Choroid plexus epithelial cell (primary cell): ENCODE data around the gene ZNF358.

Experiments used
- DNase-seq: peaks from one replicate; pipeline ENCODE4 v3.0.0-alpha.2; 2010; ENCODE audit warnings: low read depth
- H3K4me3 ChIP-seq: 2 replicates; pipeline ENCODE4 v1.5.1; 2011; ENCODE audit warnings: low read depth, mild to moderate bottlenecking, control low read depth, low read length, moderate library complexity
- TF ChIP-seq, protein P1 (sequence below): conservative IDR thresholded peaks from 2 replicates; pipeline ENCODE4 v1.5.1; 2011; ENCODE audit warnings: low read depth, mild to moderate bottlenecking, control low read depth, inconsistent platforms, low read length, moderate library complexity

The ZNF358 gene

GRCh38 chr19:7544626-7545025 lies 28.7 kb downstream of the ZNF358 start:
- no peak overlapping the region for H3K4me3 ChIP-seq
- TF ChIP-seq, protein P1, sequence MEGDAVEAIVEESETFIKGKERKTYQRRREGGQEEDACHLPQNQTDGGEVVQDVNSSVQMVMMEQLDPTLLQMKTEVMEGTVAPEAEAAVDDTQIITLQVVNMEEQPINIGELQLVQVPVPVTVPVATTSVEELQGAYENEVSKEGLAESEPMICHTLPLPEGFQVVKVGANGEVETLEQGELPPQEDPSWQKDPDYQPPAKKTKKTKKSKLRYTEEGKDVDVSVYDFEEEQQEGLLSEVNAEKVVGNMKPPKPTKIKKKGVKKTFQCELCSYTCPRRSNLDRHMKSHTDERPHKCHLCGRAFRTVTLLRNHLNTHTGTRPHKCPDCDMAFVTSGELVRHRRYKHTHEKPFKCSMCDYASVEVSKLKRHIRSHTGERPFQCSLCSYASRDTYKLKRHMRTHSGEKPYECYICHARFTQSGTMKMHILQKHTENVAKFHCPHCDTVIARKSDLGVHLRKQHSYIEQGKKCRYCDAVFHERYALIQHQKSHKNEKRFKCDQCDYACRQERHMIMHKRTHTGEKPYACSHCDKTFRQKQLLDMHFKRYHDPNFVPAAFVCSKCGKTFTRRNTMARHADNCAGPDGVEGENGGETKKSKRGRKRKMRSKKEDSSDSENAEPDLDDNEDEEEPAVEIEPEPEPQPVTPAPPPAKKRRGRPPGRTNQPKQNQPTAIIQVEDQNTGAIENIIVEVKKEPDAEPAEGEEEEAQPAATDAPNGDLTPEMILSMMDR, result no peak
- no peak for DNase-seq

GRCh38 chr19:7545300-7545699 lies 29.4 kb downstream of the ZNF358 start:
- TF ChIP-seq, protein P1, result no peak

GRCh38 chr19:7545904-7546303 lies 30.0 kb downstream of the ZNF358 start:
- no peak for DNase-seq
- TF ChIP-seq, protein P1, result no peak
- no peak overlapping the region for H3K4me3 ChIP-seq

More at GRCh38 chr19:7545300-7545699, 29.4 kb downstream of the ZNF358 start:
- no peak overlapping the region for H3K4me3 ChIP-seq
- no peak for DNase-seq

GRCh38 chr19:7547159-7547558 lies 31.3 kb downstream of the ZNF358 start:
- no peak for DNase-seq
- TF ChIP-seq, protein P1, result no peak
- no peak overlapping the region for H3K4me3 ChIP-seq

DNA sequence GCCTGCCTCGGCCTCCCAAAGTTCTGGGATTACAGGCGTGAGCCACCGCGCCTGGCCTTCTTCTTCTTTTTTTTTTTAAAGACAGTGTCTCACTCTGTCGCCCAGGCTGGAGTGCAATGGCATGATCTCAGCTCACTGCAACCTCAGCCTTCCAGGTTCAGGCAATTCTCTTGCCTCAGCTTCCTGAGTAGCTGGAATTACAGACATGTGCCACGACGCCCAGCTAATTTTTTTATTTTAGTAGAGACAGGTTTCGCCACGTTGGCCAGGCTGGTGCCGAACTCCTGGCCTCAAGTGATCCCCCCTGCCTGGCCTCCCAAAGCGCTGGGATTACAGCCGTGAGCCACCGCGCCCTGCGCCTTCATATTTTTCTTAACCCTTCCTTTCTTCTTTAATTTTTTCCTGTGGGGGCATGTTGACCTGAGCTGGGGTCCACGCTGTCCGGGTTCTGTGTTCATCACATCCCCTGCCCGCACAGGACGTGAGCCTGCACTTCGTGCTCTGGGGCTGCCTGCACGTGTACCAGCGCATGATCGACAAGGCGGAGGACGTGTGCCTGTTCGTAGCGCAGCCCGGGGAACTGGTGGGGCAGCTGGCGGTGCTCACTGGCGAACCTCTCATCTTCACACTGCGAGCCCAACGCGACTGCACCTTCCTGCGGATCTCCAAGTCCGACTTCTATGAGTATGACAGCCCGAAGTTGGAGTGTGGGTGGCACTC lies 33.7 kb downstream of the ZNF358 start:
- no peak for DNase-seq
- TF ChIP-seq, protein P1, result no peak

DNA sequence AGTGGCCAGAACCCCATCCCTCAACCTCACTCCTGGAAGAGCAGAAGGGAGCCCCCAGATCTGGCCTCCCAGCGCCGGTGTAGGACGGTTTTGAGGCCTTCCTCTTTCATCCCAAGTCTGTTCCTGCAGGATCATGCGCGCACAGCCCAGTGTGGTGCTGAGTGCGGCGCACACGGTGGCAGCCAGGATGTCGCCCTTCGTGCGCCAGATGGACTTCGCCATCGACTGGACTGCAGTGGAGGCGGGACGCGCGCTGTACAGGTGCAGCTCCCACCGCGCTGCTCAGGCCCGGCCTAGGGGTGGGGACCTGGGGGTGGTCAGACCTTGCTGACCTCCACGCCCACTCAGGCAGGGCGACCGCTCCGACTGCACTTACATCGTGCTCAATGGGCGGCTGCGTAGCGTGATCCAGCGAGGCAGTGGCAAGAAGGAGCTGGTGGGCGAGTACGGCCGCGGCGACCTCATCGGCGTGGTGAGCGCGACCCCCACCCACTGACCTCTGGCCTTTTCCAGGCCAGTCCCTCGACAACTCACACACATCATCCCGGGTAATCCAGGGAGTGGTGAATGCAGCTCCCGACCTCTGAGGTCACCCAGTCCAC lies 34.4 kb downstream of the ZNF358 start:
- DNase-seq, result no peak
- TF ChIP-seq, protein P1, result no peak
- no peak overlapping the region for H3K4me3 ChIP-seq

More for the DNA sequence above, 33.7 kb downstream of the ZNF358 start:
- H3K4me3 ChIP-seq, result no peak overlapping the region
